ENCODE results near the gene PDCD5.

GRCh38 chr19:32563761-32564160, 17.2 kb upstream of the PDCD5 start:
- no peak for TF ChIP-seq POLR2A (IDR thresholded peaks at IDR 0.05)
- TF ChIP-seq, protein P1, sequence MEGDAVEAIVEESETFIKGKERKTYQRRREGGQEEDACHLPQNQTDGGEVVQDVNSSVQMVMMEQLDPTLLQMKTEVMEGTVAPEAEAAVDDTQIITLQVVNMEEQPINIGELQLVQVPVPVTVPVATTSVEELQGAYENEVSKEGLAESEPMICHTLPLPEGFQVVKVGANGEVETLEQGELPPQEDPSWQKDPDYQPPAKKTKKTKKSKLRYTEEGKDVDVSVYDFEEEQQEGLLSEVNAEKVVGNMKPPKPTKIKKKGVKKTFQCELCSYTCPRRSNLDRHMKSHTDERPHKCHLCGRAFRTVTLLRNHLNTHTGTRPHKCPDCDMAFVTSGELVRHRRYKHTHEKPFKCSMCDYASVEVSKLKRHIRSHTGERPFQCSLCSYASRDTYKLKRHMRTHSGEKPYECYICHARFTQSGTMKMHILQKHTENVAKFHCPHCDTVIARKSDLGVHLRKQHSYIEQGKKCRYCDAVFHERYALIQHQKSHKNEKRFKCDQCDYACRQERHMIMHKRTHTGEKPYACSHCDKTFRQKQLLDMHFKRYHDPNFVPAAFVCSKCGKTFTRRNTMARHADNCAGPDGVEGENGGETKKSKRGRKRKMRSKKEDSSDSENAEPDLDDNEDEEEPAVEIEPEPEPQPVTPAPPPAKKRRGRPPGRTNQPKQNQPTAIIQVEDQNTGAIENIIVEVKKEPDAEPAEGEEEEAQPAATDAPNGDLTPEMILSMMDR (IDR thresholded peaks at IDR 0.05): no peak

All from adrenal gland (tissue), 5 donors.